Ovary (tissue), 9 donors: Measurements from ENCODE around the gene CCDC102A. TPM values are rescaled to one million over a fixed set of nuclear protein-coding genes. Genes with fewer than 3 reads are reported as not detected.

ENCODE experiments used
- DNase-seq, 5 donors: peaks; one replicate each; pipeline ENCODE4 v3.0.0-alpha.2; 2019 to 2020
- H3K27ac ChIP-seq, 2 donors: fragments of 200-600 bp; one replicate each; pipeline versions ENCODE4 v1.5.1 to v1.8.0; 2019 to 2022
- H3K27me3 ChIP-seq: fragments of 200-600 bp; one replicate; pipeline ENCODE4 v1.8.0; 2022
- H3K36me3 ChIP-seq: fragments of 200-600 bp; sonication (generic); one replicate; pipeline ENCODE4 v1.5.1; 2019
- H3K4me1 ChIP-seq: one replicate; pipeline ENCODE4 v1.8.1; 2013; ENCODE audit warnings: mild to moderate bottlenecking, moderate library complexity; ENCODE audit not compliant: insufficient read depth
- H3K4me3 ChIP-seq: fragments of 200-600 bp; sonication (generic); one replicate; pipeline ENCODE4 v1.5.1; 2017
- H3K9me3 ChIP-seq, 2 donors: fragments of 200-600 bp in 1 of 2; sonication (generic) in 1 of 2; one replicate each; pipeline versions ENCODE4 v1.5.1 to v1.8.1; 2013 to 2019; ENCODE audit warnings: mild to moderate bottlenecking in 1 of 2, moderate library complexity in 1 of 2
- EP300 ChIP-seq: sonication (generic); formaldehyde crosslinking; IDR thresholded peaks from one replicate; pipeline ENCODE4 v1.6.1; 2017; ENCODE audit warnings: antibody characterized with exemption
- POLR2A ChIP-seq: fragments of 450-650 bp; IDR thresholded peaks from one replicate; pipeline ENCODE4 v1.6.1; 2017; ENCODE audit warnings: antibody characterized with exemption, mild to moderate bottlenecking, moderate library complexity
- WGBS, 3 donors: extraction: QIAGEN DNeasy Blood & Tissue Kit in 1 of 3; methylation state at CpG; one replicate each; pipeline versions ENCODE4 v1.1.5 to v1.1.7; 2013 to 2017; 5-methylcytosine and 5-hydroxymethylcytosine counted together
- intact Hi-C, 4 donors: fragments of 100-400 bp; cut with DNase I; formaldehyde crosslinking; loops; one replicate each; pipeline versions ENCODE4 v1.11.0 to v1.15.1; 2022 to 2023
- polyA plus RNA-seq, 2 donors: library from polyadenylated mRNA; stranded (reverse); fragments of 200-250 nt in 1 of 2; fragments of 350-450 nt in 1 of 2; fragmentation: Illumina TruSeq in 1 of 2; extraction: RNeasy Lipid Tissue Mini Kit (QIAGEN cat#74804) in 1 of 2; gene quantifications; one replicate each; pipeline ENCODE4 v1.2.3, GENCODE V29; 2013 to 2014
- total RNA-seq, 7 donors: library from RNA; depleted of rRNA in 2 of 7; stranded (reverse); fragments of >200 nt in 2 of 7; fragmentation: NEBNext Ultra II Directional in 3 of 7; extraction: Animal tissue kit (Norgen Biotek cat#: 25700) in 3 of 7; gene quantifications; one replicate each; pipeline versions ENCODE4 v1.1.0 to v1.2.4, GENCODE V29; 2016 to 2023
- TF ChIP-seq, protein P1 (sequence below), 3 donors: fragments of 450-650 bp in 2 of 3; fragments of 200-600 bp in 1 of 3; IDR thresholded peaks; one replicate each; pipeline versions ENCODE4 v1.5.1 to v1.8.0; 2016 to 2022; ENCODE audit warnings: antibody characterized with exemption in 3 of 3, mild to moderate bottlenecking in 1 of 3
- donor health status: DM: no; HTN: no; CAD: no; lungs with moderate emphysema.
- donor health status: DM: no; HTN: no; CAD: no.
- donor health status: Bipolar disorder and iron deficiency.
- donor health status: DM: yes; HTN: yes; CAD: no.
- donor health status: DM: no; HTN: no; CAD: no.
- donor health status: DM: yes; HTN: yes; CAD: no.

The CCDC102A gene
- total and polyA plus RNA-seq, 9 donors, result 5.9 to 22.4 (median 12.5) TPM

DNA sequence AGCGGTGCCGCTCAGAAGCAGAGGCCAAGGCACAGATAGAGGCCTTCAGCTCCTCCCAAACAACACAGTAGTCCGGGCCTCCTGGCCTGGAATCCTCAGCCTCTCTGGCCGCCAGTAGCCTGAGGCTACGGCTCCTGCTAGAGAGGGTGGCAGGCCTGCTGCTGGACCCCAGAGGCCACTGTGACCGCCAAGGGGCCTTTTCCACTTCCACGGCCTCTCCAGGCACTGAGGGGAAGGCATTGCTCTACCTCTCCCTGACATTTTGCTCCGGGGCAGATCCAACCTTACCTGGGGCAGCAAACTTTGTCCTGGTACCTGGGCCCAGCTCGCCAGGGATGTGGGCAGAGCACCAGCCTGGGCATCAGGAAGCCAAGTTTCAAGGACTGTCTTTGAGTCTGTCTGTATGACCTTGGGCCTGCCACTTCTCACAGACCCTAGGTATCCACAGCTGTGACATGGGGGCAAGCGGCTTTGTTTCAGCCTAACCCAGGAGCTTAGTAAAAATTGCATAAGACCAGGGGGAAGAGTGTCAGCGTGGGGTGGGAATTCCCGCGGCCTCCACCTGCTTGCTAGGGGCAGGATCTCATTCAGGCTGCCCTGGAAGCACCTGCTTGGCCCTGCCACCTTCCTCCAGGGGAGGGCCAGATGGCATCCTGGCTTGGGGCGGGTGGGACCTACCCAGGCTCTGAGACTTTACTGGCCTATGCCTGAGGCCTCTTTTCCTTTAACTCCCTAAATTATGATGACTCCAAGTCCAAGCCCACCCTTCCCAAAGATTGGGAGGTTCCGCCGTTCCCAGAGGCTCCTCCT lies 39.3 kb upstream of the CCDC102A start:
- Histone ChIP-seq H3K4me1 (peaks cover 2% of the 10 kb centered on the region), H3K9me3 (no peaks in the 10 kb centered on the region), H3K4me3 (no peak overlapping the region), H3K27me3 (no peaks in the 10 kb centered on the region), H3K27ac (no peak overlapping the region), H3K36me3 (no peaks in the 10 kb centered on the region)
- TF ChIP-seq EP300, result no peak
- TF ChIP-seq POLR2A, result no peak
- TF ChIP-seq, protein P1, sequence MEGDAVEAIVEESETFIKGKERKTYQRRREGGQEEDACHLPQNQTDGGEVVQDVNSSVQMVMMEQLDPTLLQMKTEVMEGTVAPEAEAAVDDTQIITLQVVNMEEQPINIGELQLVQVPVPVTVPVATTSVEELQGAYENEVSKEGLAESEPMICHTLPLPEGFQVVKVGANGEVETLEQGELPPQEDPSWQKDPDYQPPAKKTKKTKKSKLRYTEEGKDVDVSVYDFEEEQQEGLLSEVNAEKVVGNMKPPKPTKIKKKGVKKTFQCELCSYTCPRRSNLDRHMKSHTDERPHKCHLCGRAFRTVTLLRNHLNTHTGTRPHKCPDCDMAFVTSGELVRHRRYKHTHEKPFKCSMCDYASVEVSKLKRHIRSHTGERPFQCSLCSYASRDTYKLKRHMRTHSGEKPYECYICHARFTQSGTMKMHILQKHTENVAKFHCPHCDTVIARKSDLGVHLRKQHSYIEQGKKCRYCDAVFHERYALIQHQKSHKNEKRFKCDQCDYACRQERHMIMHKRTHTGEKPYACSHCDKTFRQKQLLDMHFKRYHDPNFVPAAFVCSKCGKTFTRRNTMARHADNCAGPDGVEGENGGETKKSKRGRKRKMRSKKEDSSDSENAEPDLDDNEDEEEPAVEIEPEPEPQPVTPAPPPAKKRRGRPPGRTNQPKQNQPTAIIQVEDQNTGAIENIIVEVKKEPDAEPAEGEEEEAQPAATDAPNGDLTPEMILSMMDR (IDR thresholded peaks at IDR 0.05), result no peak
- intact Hi-C loops, result loop anchor here in 2 of 4 donors (10.0 kb wide), 3 partner anchors 289 to 429 kb away; partner anchors contain the start of genes USB1 (in 1 of the 2) and ZNF319 (in 1 of the 2)
- no peak for DNase-seq
- 82 to 83% (median 82%) methylated on average over 16 of the region's 16 CpGs for WGBS, 3 donors

DNA sequence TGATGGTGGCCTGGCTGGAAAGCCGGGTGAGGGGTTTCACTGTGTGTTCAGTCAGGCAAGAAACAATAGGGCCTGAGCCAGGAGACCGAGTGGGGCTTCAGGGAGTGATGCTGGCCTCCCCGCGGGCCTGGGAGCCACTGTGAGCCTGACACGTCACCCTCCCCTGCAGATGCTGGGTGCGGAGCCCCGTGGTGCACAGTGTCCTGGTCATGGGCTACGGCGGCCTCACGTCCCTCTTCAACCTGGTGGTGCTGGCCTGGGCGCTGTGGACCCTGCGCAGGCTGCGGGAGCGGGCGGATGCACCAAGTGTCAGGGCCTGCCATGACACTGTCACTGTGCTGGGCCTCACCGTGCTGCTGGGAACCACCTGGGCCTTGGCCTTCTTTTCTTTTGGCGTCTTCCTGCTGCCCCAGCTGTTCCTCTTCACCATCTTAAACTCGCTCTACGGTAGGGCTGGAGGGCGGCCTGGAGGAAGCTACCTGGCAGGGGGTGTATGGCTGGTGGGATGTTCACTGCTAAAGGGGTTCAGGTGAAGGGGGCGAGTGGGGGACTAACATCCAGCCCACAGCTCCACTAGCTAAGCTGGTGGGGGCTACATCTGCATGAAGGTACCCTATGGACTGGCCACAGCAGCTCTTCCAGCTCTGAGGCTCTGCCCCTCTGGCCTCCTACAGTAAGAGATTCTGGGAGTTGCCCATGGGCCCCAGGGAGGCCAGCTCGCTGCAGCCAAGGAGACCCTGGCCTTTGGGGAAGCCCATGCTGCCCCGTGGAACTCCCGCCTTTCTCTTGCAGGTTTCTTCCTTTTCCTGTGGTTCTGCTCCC lies 38.5 kb upstream of the CCDC102A start:
- Histone ChIP-seq H3K4me3 (no peak overlapping the region), H3K27ac (no peak overlapping the region), H3K36me3 (no peaks in the 10 kb centered on the region), H3K27me3 (no peaks in the 10 kb centered on the region), H3K9me3 (no peaks in the 10 kb centered on the region), H3K4me1 (peaks cover 2% of the 10 kb centered on the region)
- WGBS, 3 donors, result 81 to 82% (median 82%) methylated on average over 24 of the region's 24 CpGs
- intact Hi-C loops, result loop anchor here in 2 of 4 donors (10.0 kb wide), 3 partner anchors 290 to 430 kb away; partner anchors contain the start of genes USB1 (in 1 of the 2) and ZNF319 (in 1 of the 2)
- no peak for DNase-seq
- TF ChIP-seq, protein P1 (IDR thresholded peaks at IDR 0.05), result no peak
- TF ChIP-seq POLR2A (no peak), EP300 (no peak)

DNA sequence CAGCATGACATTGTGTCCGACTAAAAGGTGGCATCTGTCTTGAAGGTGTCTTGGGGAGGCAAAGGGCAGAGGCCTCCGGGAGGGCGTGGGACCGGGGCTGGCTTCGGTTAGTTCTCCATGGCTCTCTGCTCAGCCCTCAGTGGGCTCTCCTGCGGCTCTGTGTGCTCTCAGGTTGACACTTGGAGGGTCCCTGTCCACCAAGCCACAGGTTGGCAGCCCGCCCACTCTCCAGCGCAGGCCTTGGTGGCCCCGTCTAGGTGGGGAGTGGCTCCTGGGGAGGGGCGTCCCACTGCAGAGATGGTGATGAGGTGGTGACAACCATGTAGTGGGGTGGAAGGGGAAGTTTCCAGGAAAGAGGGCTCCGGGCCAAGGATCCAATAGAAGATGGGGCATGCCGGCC lies 37.7 kb upstream of the CCDC102A start:
- DNase-seq, result no peak
- intact Hi-C loops, result loop anchor here in 2 of 4 donors (10.0 kb wide), 3 partner anchors 291 to 431 kb away; partner anchors contain the start of genes USB1 (in 1 of the 2) and ZNF319 (in 1 of the 2)
- H3K4me3 ChIP-seq, result no peak overlapping the region
- 80 to 88% (median 88%) methylated on average over 12 of the region's 12 CpGs for WGBS, 3 donors
- TF ChIP-seq POLR2A, result no peak
- no peak for TF ChIP-seq EP300
- TF ChIP-seq, protein P1 (IDR thresholded peaks at IDR 0.05), result no peak
- peaks cover 2% of the 10 kb centered on the region for H3K4me1 ChIP-seq
- no peaks in the 10 kb centered on the region for H3K27me3 ChIP-seq
- H3K36me3 ChIP-seq, result no peaks in the 10 kb centered on the region
- H3K9me3 ChIP-seq, result no peaks in the 10 kb centered on the region
- H3K27ac ChIP-seq, result no peak overlapping the region

DNA sequence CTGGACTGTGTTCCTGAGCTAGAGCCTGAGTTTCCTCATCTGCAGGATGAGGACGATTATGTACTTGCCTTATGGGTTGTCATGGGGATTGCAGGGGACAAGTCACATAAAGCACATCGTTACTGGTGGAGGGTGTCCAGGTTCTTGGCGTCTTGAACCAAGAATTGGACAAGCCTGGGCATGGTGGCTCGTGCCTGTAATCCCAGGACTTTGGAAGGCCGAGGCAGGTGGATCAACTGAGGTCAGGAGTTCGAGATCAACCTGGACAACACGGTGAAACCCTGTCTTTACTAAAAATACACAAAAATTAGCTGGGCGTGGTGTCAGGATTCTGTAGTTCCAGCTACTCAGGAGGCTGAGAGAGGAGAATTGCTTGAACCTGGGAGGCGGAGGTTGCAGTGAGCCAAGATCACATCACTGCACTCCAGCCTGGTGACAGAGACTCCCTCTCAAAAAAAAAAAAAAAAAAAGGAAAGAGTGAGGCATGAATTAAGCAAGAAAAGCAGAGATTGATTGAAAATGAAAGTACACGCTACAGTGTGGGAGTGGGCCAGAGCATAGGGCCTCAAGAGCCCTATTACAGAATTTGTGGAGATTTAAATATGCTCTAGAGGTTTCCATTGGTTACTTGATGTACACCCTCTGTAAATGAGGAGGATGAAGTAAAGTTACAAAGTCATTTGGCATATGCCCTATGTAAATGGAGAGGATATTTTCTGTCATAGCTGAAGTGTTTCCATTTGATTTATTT lies 36.8 kb upstream of the CCDC102A start:
- H3K27me3 ChIP-seq, result no peaks in the 10 kb centered on the region
- no peak for DNase-seq
- intact Hi-C loops, result loop anchor here in 2 of 4 donors (10.0 kb wide), 3 partner anchors 292 to 432 kb away; partner anchors contain the start of genes USB1 (in 1 of the 2) and ZNF319 (in 1 of the 2)
- no peaks in the 10 kb centered on the region for H3K36me3 ChIP-seq
- no peaks in the 10 kb centered on the region for H3K9me3 ChIP-seq
- TF ChIP-seq, protein P1 (IDR thresholded peaks at IDR 0.05), result no peak
- TF ChIP-seq POLR2A (no peak), EP300 (no peak)
- peaks cover 2% of the 10 kb centered on the region for H3K4me1 ChIP-seq
- 80 to 84% (median 82%) methylated on average over 10 of the region's 10 CpGs for WGBS, 3 donors
- no peak overlapping the region for H3K4me3 ChIP-seq
- H3K27ac ChIP-seq, result no peak overlapping the region
